ENCODE results near the gene SPIRE1. TPM values are rescaled to one million over a fixed set of nuclear protein-coding genes. Genes with fewer than 3 reads are reported as not detected.

Gene SPIRE1
- total and polyA plus RNA-seq, 4 experiments from 2014 or later = 1.7 to 3.0 (median 1.8) TPM; not detected in 1

DNA sequence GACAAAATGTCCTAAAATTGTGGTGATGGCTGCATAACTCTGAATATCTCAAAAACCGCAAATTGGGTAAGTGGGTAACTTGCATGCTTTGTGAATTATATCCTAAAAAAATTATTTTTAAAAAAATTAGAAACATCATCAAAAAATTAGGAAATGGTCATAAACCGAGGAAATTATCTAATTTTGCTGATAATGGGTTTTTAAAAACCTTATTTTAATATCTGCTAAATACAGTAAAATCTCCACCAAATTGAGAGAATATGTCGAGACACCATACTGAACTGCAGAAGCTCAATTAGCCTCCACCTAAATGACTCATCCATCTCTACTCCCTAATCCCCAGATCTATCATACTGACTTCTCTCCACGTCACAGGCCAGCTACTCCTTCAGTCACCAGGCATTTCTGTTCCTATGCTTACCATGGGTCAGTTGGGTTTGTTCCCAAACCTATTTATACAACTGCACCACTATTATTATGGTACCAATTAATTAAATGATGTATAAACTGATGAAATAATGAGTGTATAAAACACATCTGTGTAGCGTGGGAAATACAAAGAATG, 36.1 kb downstream of the SPIRE1 start:
- H3K4me1 ChIP-seq (ENCODE audit: insufficient read depth, low read length) = no peaks in the 10 kb centered on the region
- peaks cover 0 to 2% (median 0%) of the 10 kb centered on the region in 8 donors for H3K9me3 Mint-ChIP-seq
- no peaks in the 10 kb centered on the region for H3K36me3 Mint-ChIP-seq
- H3K27me3 Mint-ChIP-seq = peaks cover 0 to 3% of the 10 kb centered on the region in 2 donors
- no peak overlapping the region for H3K27ac Mint-ChIP-seq
- H3K9me3 ChIP-seq (ENCODE audit: control insufficient read depth in 1 of 2, low read length in 2 of 2) = no peaks in the 10 kb centered on the region
- no peak overlapping the region for H3K4me3 Mint-ChIP-seq
- no peaks in the 10 kb centered on the region for H3K27me3 ChIP-seq (ENCODE audit: insufficient read depth, low read length)
- H3K27ac ChIP-seq (ENCODE audit: low read depth, low read length) = no peak overlapping the region
- POLR2A ChIA-PET (ENCODE audit: partially characterized antibody) = no interaction called here
- CTCF ChIA-PET (ENCODE audit: partially characterized antibody) = no interaction called here
- no peak for DNase-seq
- no peaks in the 10 kb centered on the region for H3K36me3 ChIP-seq (ENCODE audit: insufficient read depth, low read length)
- intact Hi-C loops (cut with micrococcal nuclease) = no loop called here
- no peak overlapping the region for H3K4me3 ChIP-seq (ENCODE audit: low read length in 2 of 2)
- no peaks in the 10 kb centered on the region for H3K4me1 Mint-ChIP-seq

DNA sequence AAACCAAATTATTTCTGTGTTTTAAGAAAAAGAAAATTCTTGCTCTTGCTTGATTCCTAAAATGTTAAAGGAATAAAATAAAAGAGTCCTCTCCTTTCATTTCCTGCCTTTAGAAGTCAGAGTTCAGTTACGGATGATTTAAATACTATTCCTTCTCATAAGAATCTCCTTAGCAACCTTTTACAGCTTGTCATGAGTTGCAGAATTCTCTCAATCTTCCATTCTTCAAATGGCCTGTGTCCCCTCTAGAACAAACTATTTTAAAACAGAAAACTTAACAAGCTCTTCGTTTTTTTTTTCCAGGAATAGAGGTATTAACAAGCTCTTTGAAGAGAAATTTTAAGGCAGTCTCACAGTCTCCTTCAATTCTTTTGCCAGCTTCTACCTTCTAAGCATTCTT, 42.2 kb downstream of the SPIRE1 start:
- no peaks in the 10 kb centered on the region for H3K27me3 ChIP-seq (ENCODE audit: insufficient read depth, low read length)
- Mint-ChIP-seq H3K27me3 (peaks cover 1 to 2% of the 10 kb centered on the region in 2 donors), H3K4me1 (peaks cover 0 to 1% (median 0%) of the 10 kb centered on the region in 4 donors), H3K9me3 (peaks cover 0 to 1% (median 0%) of the 10 kb centered on the region in 8 donors), H3K27ac (no peak overlapping the region), H3K36me3 (no peaks in the 10 kb centered on the region), H3K4me3 (no peak overlapping the region)
- H3K4me3 ChIP-seq (ENCODE audit: low read length in 2 of 2) = no peak overlapping the region
- ChIA-PET CTCF (ENCODE audit: partially characterized antibody) (no interaction called here), POLR2A (ENCODE audit: partially characterized antibody) (no interaction called here)
- H3K4me1 ChIP-seq (ENCODE audit: insufficient read depth, low read length) = no peaks in the 10 kb centered on the region
- intact Hi-C loops (cut with micrococcal nuclease) = no loop called here
- no peak overlapping the region for H3K27ac ChIP-seq (ENCODE audit: low read depth, low read length)
- H3K36me3 ChIP-seq (ENCODE audit: insufficient read depth, low read length) = no peaks in the 10 kb centered on the region
- no peaks in the 10 kb centered on the region for H3K9me3 ChIP-seq (ENCODE audit: control insufficient read depth in 1 of 2, low read length in 2 of 2)
- no peak for DNase-seq

DNA sequence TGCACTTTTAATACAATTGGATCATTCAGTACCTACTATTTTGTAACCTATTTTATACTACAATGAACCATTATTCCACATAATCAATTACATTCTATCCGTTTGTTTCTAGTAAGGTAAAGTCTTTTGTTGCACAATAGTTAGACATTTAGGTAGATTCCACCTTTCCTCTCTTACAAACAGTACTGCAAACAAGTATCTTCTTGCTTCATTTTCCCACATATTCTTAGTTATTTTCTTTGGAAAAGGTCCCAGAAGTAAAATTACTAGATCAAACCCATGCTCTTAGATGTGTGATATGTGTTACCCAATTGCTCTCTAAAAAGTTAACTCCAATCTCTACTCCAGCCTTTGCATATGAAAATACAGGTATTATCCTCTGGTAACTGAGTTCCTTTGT, 49.6 kb downstream of the SPIRE1 start:
- Histone ChIP-seq H3K27ac (ENCODE audit: low read depth, low read length) (no peak overlapping the region), H3K27me3 (ENCODE audit: insufficient read depth, low read length) (no peaks in the 10 kb centered on the region), H3K4me3 (ENCODE audit: low read length in 2 of 2) (no peak overlapping the region), H3K9me3 (ENCODE audit: control insufficient read depth in 1 of 2, low read length in 2 of 2) (no peaks in the 10 kb centered on the region), H3K36me3 (ENCODE audit: insufficient read depth, low read length) (no peaks in the 10 kb centered on the region), H3K4me1 (ENCODE audit: insufficient read depth, low read length) (no peaks in the 10 kb centered on the region)
- peaks cover 0 to 1% (median 0%) of the 10 kb centered on the region in 4 donors for H3K4me1 Mint-ChIP-seq
- CTCF ChIA-PET (ENCODE audit: partially characterized antibody) = no interaction called here
- H3K36me3 Mint-ChIP-seq = no peaks in the 10 kb centered on the region
- intact Hi-C loops (cut with micrococcal nuclease) = no loop called here
- H3K27me3 Mint-ChIP-seq = peaks cover 4 to 8% of the 10 kb centered on the region in 2 donors
- no peak overlapping the region for H3K27ac Mint-ChIP-seq
- POLR2A ChIA-PET (ENCODE audit: partially characterized antibody) = no interaction called here
- no peak for DNase-seq
- H3K4me3 Mint-ChIP-seq = no peak overlapping the region
- peaks cover 0 to 1% (median 0%) of the 10 kb centered on the region in 8 donors for H3K9me3 Mint-ChIP-seq

DNA sequence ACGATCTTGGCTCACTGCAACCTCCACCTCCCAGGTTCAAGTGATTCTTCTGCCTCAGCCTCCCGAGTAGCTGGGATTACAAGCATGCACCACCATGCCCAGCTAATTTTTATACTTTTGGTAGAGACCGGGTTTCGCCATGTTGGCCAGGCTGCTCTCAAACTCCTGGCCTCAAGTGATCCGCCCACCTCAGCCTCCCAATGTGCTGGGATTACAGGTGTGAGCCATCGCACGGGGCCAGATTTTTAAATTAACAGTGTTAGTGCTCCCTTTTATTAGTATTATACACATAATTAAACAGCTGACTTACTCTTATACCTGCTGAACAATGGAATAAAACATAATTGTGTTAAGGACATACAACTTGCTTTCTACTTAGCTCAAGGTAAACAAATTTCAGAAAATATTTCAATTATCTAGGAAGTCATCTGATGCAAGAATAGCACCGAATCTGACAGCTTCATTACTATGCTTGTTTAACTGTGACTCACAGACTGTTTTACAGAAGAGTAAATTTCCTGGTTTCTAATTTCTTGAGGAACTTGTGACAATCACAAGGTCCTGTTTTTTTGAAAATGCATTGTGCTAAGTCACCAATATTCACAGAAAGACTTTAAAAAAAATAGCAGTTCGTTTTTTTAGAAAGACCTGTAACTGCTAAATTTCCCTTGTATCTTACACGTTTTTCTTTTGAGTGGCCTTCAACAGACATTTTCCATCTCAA, 51.2 kb downstream of the SPIRE1 start:
- no peak overlapping the region for H3K4me3 Mint-ChIP-seq
- DNase-seq = no peak
- H3K36me3 Mint-ChIP-seq = no peaks in the 10 kb centered on the region
- no peak overlapping the region for H3K27ac Mint-ChIP-seq
- no peaks in the 10 kb centered on the region for H3K27me3 ChIP-seq (ENCODE audit: insufficient read depth, low read length)
- H3K9me3 ChIP-seq (ENCODE audit: control insufficient read depth in 1 of 2, low read length in 2 of 2) = no peaks in the 10 kb centered on the region
- CTCF ChIA-PET (ENCODE audit: partially characterized antibody) = no interaction called here
- H3K36me3 ChIP-seq (ENCODE audit: insufficient read depth, low read length) = no peaks in the 10 kb centered on the region
- H3K4me1 Mint-ChIP-seq = no peaks in the 10 kb centered on the region
- H3K4me1 ChIP-seq (ENCODE audit: insufficient read depth, low read length) = no peaks in the 10 kb centered on the region
- H3K27me3 Mint-ChIP-seq = peaks cover 3 to 8% of the 10 kb centered on the region in 2 donors
- no peak overlapping the region for H3K4me3 ChIP-seq (ENCODE audit: low read length in 2 of 2)
- POLR2A ChIA-PET (ENCODE audit: partially characterized antibody) = no interaction called here
- no peak overlapping the region for H3K27ac ChIP-seq (ENCODE audit: low read depth, low read length)
- H3K9me3 Mint-ChIP-seq = no peaks in the 10 kb centered on the region
- intact Hi-C loops (cut with micrococcal nuclease) = no loop called here

DNA sequence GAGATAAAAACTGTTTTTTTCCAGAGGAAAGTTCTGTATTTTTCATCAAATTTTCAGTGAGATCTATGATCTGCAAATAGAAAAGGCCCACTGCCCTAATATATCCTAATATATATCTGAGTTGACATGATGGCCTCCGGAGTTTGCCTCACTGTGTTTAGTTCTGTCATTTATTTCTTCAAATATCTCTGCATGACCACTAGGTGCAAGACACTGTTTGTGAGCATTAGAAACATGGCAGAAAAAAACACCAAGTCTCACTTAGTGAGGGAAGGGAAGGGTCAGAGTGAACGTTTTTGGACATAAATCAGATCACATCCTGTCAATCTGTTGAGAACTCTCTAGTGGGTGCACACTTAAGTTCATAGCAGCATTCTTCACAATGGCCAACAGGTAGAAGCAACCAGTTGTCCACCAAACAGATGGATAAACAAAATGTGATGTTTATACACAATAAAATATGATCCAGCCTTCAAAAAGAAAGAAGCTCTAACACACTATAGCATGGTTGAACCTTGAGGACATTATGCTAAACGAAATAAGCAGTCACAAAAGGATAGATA, 53.4 kb downstream of the SPIRE1 start:
- H3K27ac Mint-ChIP-seq = no peak overlapping the region
- H3K27me3 Mint-ChIP-seq = no peaks in the 10 kb centered on the region
- Histone ChIP-seq H3K27me3 (ENCODE audit: insufficient read depth, low read length) (no peaks in the 10 kb centered on the region), H3K4me1 (ENCODE audit: insufficient read depth, low read length) (no peaks in the 10 kb centered on the region), H3K4me3 (ENCODE audit: low read length in 2 of 2) (no peak overlapping the region), H3K9me3 (ENCODE audit: control insufficient read depth in 1 of 2, low read length in 2 of 2) (no peaks in the 10 kb centered on the region), H3K36me3 (ENCODE audit: insufficient read depth, low read length) (no peaks in the 10 kb centered on the region), H3K27ac (ENCODE audit: low read depth, low read length) (no peak overlapping the region)
- ChIA-PET CTCF (ENCODE audit: partially characterized antibody) (no interaction called here), POLR2A (ENCODE audit: partially characterized antibody) (no interaction called here)
- H3K4me3 Mint-ChIP-seq = no peak overlapping the region
- H3K4me1 Mint-ChIP-seq = no peaks in the 10 kb centered on the region
- DNase-seq = no peak
- peaks cover 0 to 2% (median 0%) of the 10 kb centered on the region in 8 donors for H3K9me3 Mint-ChIP-seq
- no peaks in the 10 kb centered on the region for H3K36me3 Mint-ChIP-seq
- intact Hi-C loops (cut with micrococcal nuclease) = no loop called here

DNA sequence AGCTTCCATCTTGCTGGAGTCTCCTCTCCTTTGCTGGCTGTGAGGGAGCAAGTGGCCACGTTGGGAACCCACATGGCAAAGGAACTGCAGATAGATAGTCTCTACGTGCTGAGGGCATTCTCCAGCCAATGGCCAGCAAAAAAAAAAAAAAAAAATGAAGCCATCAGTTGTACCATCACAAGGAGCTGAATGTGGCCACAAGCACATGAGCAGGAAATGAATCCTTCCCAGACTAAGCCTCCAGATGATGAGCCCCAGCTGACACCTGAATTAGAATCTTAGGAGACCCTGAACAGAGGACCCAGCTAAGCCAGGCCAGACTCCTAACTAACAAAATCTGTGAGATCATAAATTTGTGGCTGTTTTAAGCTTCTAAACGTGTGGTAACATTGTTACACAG, 57.9 kb downstream of the SPIRE1 start:
- peaks cover 6% of the 10 kb centered on the region for H3K4me1 ChIP-seq (ENCODE audit: insufficient read depth, low read length)
- H3K27ac Mint-ChIP-seq = no peak overlapping the region
- POLR2A ChIA-PET (ENCODE audit: partially characterized antibody) = no interaction called here

DNA sequence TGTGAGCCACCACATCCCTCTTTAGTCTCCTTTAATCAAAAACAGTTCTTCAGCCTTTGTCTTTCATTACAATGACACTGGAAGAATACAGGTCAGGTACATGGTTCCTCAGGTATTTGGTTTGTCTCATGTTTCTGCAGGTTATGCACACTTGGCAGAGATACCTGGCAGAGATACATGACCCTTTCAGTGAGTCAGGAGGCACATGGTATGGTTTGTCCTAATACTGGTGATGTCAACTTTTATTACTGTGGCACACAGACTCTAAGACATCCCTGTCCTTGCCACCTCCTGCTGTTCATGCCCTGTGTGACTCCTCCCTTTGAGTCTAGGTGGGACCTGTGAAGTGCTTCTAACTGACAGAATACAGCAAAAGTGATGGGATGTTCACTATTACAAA, 58.4 kb downstream of the SPIRE1 start:
- no peaks in the 10 kb centered on the region for H3K27me3 Mint-ChIP-seq
- no peaks in the 10 kb centered on the region for H3K36me3 Mint-ChIP-seq
- H3K27ac ChIP-seq (ENCODE audit: low read depth, low read length) = no peak overlapping the region
- POLR2A ChIA-PET (ENCODE audit: partially characterized antibody) = no interaction called here
- no peaks in the 10 kb centered on the region for H3K36me3 ChIP-seq (ENCODE audit: insufficient read depth, low read length)
- no peaks in the 10 kb centered on the region for H3K9me3 ChIP-seq (ENCODE audit: control insufficient read depth in 1 of 2, low read length in 2 of 2)
- H3K4me3 ChIP-seq (ENCODE audit: low read length in 2 of 2) = no peak overlapping the region
- DNase-seq = no peak
- no peaks in the 10 kb centered on the region for H3K27me3 ChIP-seq (ENCODE audit: insufficient read depth, low read length)
- H3K9me3 Mint-ChIP-seq = peaks cover 0 to 2% (median 0%) of the 10 kb centered on the region in 8 donors
- H3K4me1 ChIP-seq (ENCODE audit: insufficient read depth, low read length) = peaks cover 6% of the 10 kb centered on the region
- CTCF ChIA-PET (ENCODE audit: partially characterized antibody) = interaction anchor here (0.7 kb wide), 1 partner anchor 1077 kb away, joined by 3 read pairs; no protein-coding TSS in a partner anchor
- H3K4me1 Mint-ChIP-seq = peaks cover 8 to 11% (median 10%) of the 10 kb centered on the region in 4 donors
- no peak overlapping the region for H3K4me3 Mint-ChIP-seq
- intact Hi-C loops (cut with micrococcal nuclease) = no loop called here
- H3K27ac Mint-ChIP-seq = no peak overlapping the region

More for the DNA sequence above, 57.9 kb downstream of the SPIRE1 start:
- no peak overlapping the region for H3K27ac ChIP-seq (ENCODE audit: low read depth, low read length)
- no peak overlapping the region for H3K4me3 Mint-ChIP-seq
- no peak overlapping the region for H3K4me3 ChIP-seq (ENCODE audit: low read length in 2 of 2)
- CTCF ChIA-PET (ENCODE audit: partially characterized antibody) = interaction anchor here (0.7 kb wide), 1 partner anchor 1077 kb away, joined by 3 read pairs; no protein-coding TSS in a partner anchor
- H3K27me3 ChIP-seq (ENCODE audit: insufficient read depth, low read length) = no peaks in the 10 kb centered on the region
- H3K36me3 Mint-ChIP-seq = no peaks in the 10 kb centered on the region
- H3K4me1 Mint-ChIP-seq = peaks cover 8 to 11% (median 10%) of the 10 kb centered on the region in 4 donors
- H3K27me3 Mint-ChIP-seq = no peaks in the 10 kb centered on the region
- H3K9me3 ChIP-seq (ENCODE audit: control insufficient read depth in 1 of 2, low read length in 2 of 2) = no peaks in the 10 kb centered on the region
- intact Hi-C loops (cut with micrococcal nuclease) = no loop called here
- H3K36me3 ChIP-seq (ENCODE audit: insufficient read depth, low read length) = no peaks in the 10 kb centered on the region
- DNase-seq = no peak
- H3K9me3 Mint-ChIP-seq = peaks cover 0 to 2% (median 0%) of the 10 kb centered on the region in 8 donors

All from CD4-positive, alpha-beta memory T cell (primary cell).